K562 (cell line): Measurements from ENCODE around the gene BROX. TPM values are rescaled to one million over a fixed set of nuclear protein-coding genes. Genes with fewer than 3 reads are reported as not detected.

ENCODE experiments used
- ATAC-seq: fragments of 200-7000 bp; cut with Tn5 transposase; 3 replicates; pipeline ENCODE4 v1.9.1; 2020; ENCODE audit warnings: moderate library complexity
- BruUV-seq: library from RNA; stranded (reverse); fragments of 400-500 nt; replicated peaks from 2 replicates; lab custom pipeline; 2021; lab: Mats Ljungman, UMichigan
- CTCF ChIA-PET: fragments of 300-600 bp; formaldehyde crosslinking; extraction: SDS; loops from one replicate; lab custom pipeline; 2021; ENCODE audit warnings: low intra/inter-chr PET ratio; lab: Yijun Ruan, JAX
- POLR2A ChIA-PET: fragments of 300-600, 350-650 bp; sonication (Branson Sonifier 250); formaldehyde crosslinking; extraction: SDS; loops from one replicate; lab custom pipeline; 2021; ENCODE audit warnings: antibody characterized with exemption, inconsistent platforms; lab: Yijun Ruan, JAX
- DNase-seq, 4 experiments: peaks; one replicate each; pipeline versions ENCODE4 v3.0.0 to v3.0.0-alpha.2; 2011 to 2018; ENCODE audit warnings: low spot score in 3 of 4, mixed read lengths in 3 of 4; ENCODE audit errors: extremely low read depth in 1 of 4
- FAIRE-seq: peaks from 2 replicates; lab custom pipeline; 2011; peaks lifted over from hg19 to GRCh38; lab: Jason Lieb, UNC
- H2AFZ ChIP-seq: 2 replicates; pipeline ENCODE4 v1.6.0; 2011; ENCODE audit warnings: low read depth, low read length, control low read depth, inconsistent platforms
- H3K27ac ChIP-seq: fragments of 200-600 bp; 3 replicates; pipeline ENCODE4 v1.8.0; 2011; ENCODE audit warnings: low read depth, mild to moderate bottlenecking, control low read depth, inconsistent platforms, low read length, moderate library complexity, mixed read lengths; ENCODE audit errors: extremely low read depth
- H3K27me3 ChIP-seq, 2 experiments: fragments of 300-600 bp in 1 of 2; 2 replicates in 1 of 2; 3 replicates in 1 of 2; pipeline versions ENCODE4 v1.6.0 to v1.8.0; 2011; ENCODE audit warnings: inconsistent platforms in 2 of 2, low read length in 2 of 2, mild to moderate bottlenecking in 1 of 2, mixed read lengths in 1 of 2, moderate library complexity in 1 of 2; ENCODE audit not compliant: control insufficient read depth in 2 of 2, insufficient read depth in 2 of 2
- H3K36me3 ChIP-seq: fragments of 300-600 bp; 3 replicates; pipeline ENCODE4 v1.8.0; 2011; ENCODE audit warnings: mild to moderate bottlenecking, low read length, inconsistent platforms; ENCODE audit not compliant: control insufficient read depth, insufficient read depth
- H3K4me1 ChIP-seq, 2 experiments: fragments of 200-600 bp in 1 of 2; replicated peaks in 1 of 2; 2 replicates in 1 of 2; 3 replicates in 1 of 2; pipeline versions ENCODE4 v1.5.1 to v1.8.0; 2011; ENCODE audit warnings: inconsistent platforms in 2 of 2, low read length in 2 of 2, mild to moderate bottlenecking in 1 of 2, mixed read lengths in 1 of 2, moderate library complexity in 1 of 2; ENCODE audit not compliant: control insufficient read depth in 2 of 2, insufficient read depth in 2 of 2
- H3K4me2 ChIP-seq: 2 replicates; pipeline ENCODE4 v1.6.1; 2011; ENCODE audit warnings: low read length, control low read depth, inconsistent platforms, mixed read lengths; ENCODE audit not compliant: insufficient read depth
- H3K4me3 ChIP-seq: fragments of 200-600 bp; sonication (generic), shearing (Covaris generic); 2 replicates; pipeline ENCODE4 v1.5.1; 2016; ENCODE audit warnings: control low read depth, inconsistent platforms
- H3K79me2 ChIP-seq: fragments of 200-600 bp; 3 replicates; pipeline ENCODE4 v1.8.0; 2011; ENCODE audit warnings: low read length, inconsistent platforms; ENCODE audit not compliant: control insufficient read depth, insufficient read depth
- H3K9ac ChIP-seq, 2 experiments: 2 replicates each; pipeline versions ENCODE4 v1.6.0 to v1.6.1; 2011; ENCODE audit warnings: low read depth in 2 of 2, low read length in 2 of 2, control low read depth in 1 of 2, inconsistent platforms in 1 of 2, mild to moderate bottlenecking in 1 of 2, mixed read lengths in 1 of 2; ENCODE audit not compliant: insufficient read depth in 1 of 2
- H3K9me1 ChIP-seq: one replicate; pipeline ENCODE4 v1.6.0; 2011; ENCODE audit warnings: inconsistent platforms, mild to moderate bottlenecking, low read length, moderate library complexity; ENCODE audit not compliant: control insufficient read depth, insufficient read depth
- H3K9me3 ChIP-seq: replicated peaks from 2 replicates; pipeline ENCODE4 v1.5.1; 2011; ENCODE audit warnings: low read depth, low read length, inconsistent platforms; ENCODE audit not compliant: control insufficient read depth, insufficient read depth
- H4K20me1 ChIP-seq: replicated peaks from 2 replicates; pipeline ENCODE4 v1.6.1; 2011; ENCODE audit warnings: low read length, inconsistent platforms, mixed read lengths; ENCODE audit not compliant: control insufficient read depth, insufficient read depth
- BCOR ChIP-seq: fragments of 450-650 bp; IDR thresholded peaks from 2 replicates; pipeline ENCODE4 v1.6.1; 2016
- ESRRB ChIP-seq: fragments of 250-450 bp; sonication (Bioruptor Pico); IDR thresholded peaks from 2 replicates; pipeline ENCODE4 v1.5.0; 2020; ENCODE audit warnings: mild to moderate bottlenecking, moderate library complexity, borderline replicate concordance
- GABPB2 ChIP-seq: fragments of 250-450 bp; sonication (Bioruptor Pico); conservative IDR thresholded peaks from 2 replicates; pipeline ENCODE4 v1.5.1; 2021; ENCODE audit warnings: mild to moderate bottlenecking
- KHSRP ChIP-seq: fragments of 450-650 bp; IDR thresholded peaks from 2 replicates; pipeline ENCODE4 v1.6.1; 2017
- LEF1 ChIP-seq: fragments of 450-650 bp; IDR thresholded peaks from 2 replicates; pipeline ENCODE4 v1.6.1; 2016; ENCODE audit warnings: mild to moderate bottlenecking
- ZNF354B ChIP-seq: fragments of 250-450 bp; sonication (Bioruptor Pico); IDR thresholded peaks from 2 replicates; pipeline ENCODE4 v1.4.0; 2020
- ZNF830 ChIP-seq: fragments of 250-450 bp; sonication (Bioruptor Pico); IDR thresholded peaks from 2 replicates; pipeline ENCODE4 v1.5.0; 2021; ENCODE audit warnings: mild to moderate bottlenecking
- WGBS: fragments of 100-300 bp; shearing (Covaris generic); methylation state at CpG from one replicate; pipeline ENCODE4 v1.1.6; 2016; ENCODE audit warnings: low coverage, mixed read lengths; ENCODE audit not compliant: insufficient coverage; ENCODE audit errors: missing lambda C conversion rate; 5-methylcytosine and 5-hydroxymethylcytosine counted together
- in situ Hi-C: fragments of 300-500 bp; cut with MboI; formaldehyde crosslinking; loops from 4 replicates; pipeline ENCODE4 v1.15.0; 2018; ENCODE audit warnings: inconsistent platforms, mixed read lengths
- intact Hi-C: fragments of 100-400 bp; cut with micrococcal nuclease; formaldehyde crosslinking; loops from 2 replicates; pipeline ENCODE4 v1.14.2; 2022
- polyA plus RNA-seq, 8 experiments: library from polyadenylated mRNA; depleted of rRNA in 4 of 8; stranded (reverse) in 5 of 8; unstranded in 3 of 8; fragments of >200 nt; fragmentation: Nextera tagmentation in 2 of 8; fragmentation: Illumina TruSeq in 1 of 8; extraction: Ambion mirVana in 2 of 8; extraction: Trizol in 1 of 8; gene quantifications; 2 replicates each; pipeline versions ENCODE4 v1.2.1 to v1.2.3, GENCODE V29; 2011 to 2014; ENCODE audit warnings: inconsistent platforms in 1 of 8, missing spikeins in 1 of 8
- total RNA-seq, 7 experiments: library from RNA; depleted of rRNA in 6 of 7; stranded (reverse); fragments of >200 nt in 6 of 7; fragmentation: Illumina TruSeq in 2 of 7; extraction: Trizol in 2 of 7; gene quantifications; 2 replicates each; pipeline versions ENCODE4 v1.2.1 to v1.2.3, GENCODE V29; 2011 to 2021; ENCODE audit warnings: low replicate concordance in 1 of 7
- TF ChIP-seq, protein P1 (sequence below): fragments of 250-450 bp; sonication (Bioruptor Pico); IDR thresholded peaks from 2 replicates; pipeline ENCODE4 v1.8.0; 2021; ENCODE audit warnings: moderate library complexity, mild to moderate bottlenecking, inconsistent platforms
- TF ChIP-seq, protein P2 (sequence below), 2 experiments: fragments of 450-650 bp in 1 of 2; IDR thresholded peaks; 2 replicates each; pipeline ENCODE4 v1.6.1; 2011 to 2017; ENCODE audit warnings: low read depth in 2 of 2, antibody characterized with exemption in 1 of 2, borderline replicate concordance in 1 of 2, low read length in 1 of 2, mild to moderate bottlenecking in 1 of 2, mixed read lengths in 1 of 2; ENCODE audit not compliant: control insufficient read depth in 1 of 2
- TF ChIP-seq, protein P3 (sequence below): sonication (generic); formaldehyde crosslinking; IDR thresholded peaks from 2 replicates; pipeline ENCODE4 v1.4.0; 2020; ENCODE audit warnings: mild to moderate bottlenecking, missing genetic modification reagents

Gene BROX
- total and polyA plus RNA-seq, 9 of the 15 experiments (the other 6 are each of a cell fraction or from before 2014, with no cell fraction given), result 9.4 to 153 (median 45.1) TPM

DNA sequence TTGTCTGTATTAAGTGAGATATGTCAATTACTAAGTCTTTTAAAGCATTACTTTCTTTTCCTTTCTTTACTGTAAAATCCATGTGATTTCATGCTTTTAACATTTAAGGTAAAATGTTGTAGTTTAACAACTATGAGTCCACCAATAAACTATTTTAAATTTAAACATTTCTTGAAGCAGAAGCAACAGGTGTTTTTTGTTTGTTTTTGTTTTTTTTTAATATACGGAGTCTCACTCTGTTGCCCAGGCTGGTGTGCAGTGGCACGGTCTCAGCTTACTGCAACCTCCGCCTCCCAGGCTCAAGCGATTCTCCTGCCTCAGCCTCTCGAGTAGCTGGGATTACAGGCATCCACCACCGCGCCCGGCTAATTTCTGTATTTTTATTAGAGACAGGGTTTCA lies 15.6 kb upstream of the BROX start:
- no peaks in the 10 kb centered on the region for H3K4me1 ChIP-seq
- no peaks in the 10 kb centered on the region for H3K9me3 ChIP-seq
- POLR2A ChIA-PET, result interaction anchor here (0.7 kb wide), 1 partner anchor 12 kb away, joined by 3 read pairs; no protein-coding TSS in a partner anchor
- no peak overlapping the region for H3K4me2 ChIP-seq
- H3K79me2 ChIP-seq, result no peaks in the 10 kb centered on the region; the same call in 2 of the 3 replicates
- no peaks in the 10 kb centered on the region for H3K9me1 ChIP-seq
- ATAC-seq (no peak), DNase-seq (no peak), FAIRE-seq (no peak)
- intact Hi-C loops, result loop anchor here (5.0 kb wide), 1 partner anchor 34 kb away; no protein-coding TSS in a partner anchor
- H4K20me1 ChIP-seq, result no peaks in the 10 kb centered on the region
- no TSS peak for BruUV-seq
- H3K27ac ChIP-seq, result no peak overlapping the region
- H3K9ac ChIP-seq, result no peak overlapping the region
- 92% methylated on average over 7 of the region's 8 CpGs for WGBS
- CTCF ChIA-PET, result no interaction called here
- TF ChIP-seq ESRRB (CRISPR knock-in tag) (no peak), GABPB2 (CRISPR knock-in tag) (no peak), LEF1 (no peak), BCOR (no peak), KHSRP (no peak), ZNF354B (no peak), ZNF830 (no peak)
- TF ChIP-seq, protein P1, sequence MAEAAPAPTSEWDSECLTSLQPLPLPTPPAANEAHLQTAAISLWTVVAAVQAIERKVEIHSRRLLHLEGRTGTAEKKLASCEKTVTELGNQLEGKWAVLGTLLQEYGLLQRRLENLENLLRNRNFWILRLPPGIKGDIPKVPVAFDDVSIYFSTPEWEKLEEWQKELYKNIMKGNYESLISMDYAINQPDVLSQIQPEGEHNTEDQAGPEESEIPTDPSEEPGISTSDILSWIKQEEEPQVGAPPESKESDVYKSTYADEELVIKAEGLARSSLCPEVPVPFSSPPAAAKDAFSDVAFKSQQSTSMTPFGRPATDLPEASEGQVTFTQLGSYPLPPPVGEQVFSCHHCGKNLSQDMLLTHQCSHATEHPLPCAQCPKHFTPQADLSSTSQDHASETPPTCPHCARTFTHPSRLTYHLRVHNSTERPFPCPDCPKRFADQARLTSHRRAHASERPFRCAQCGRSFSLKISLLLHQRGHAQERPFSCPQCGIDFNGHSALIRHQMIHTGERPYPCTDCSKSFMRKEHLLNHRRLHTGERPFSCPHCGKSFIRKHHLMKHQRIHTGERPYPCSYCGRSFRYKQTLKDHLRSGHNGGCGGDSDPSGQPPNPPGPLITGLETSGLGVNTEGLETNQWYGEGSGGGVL (CRISPR knock-in tag), result no peak
- TF ChIP-seq, protein P2, sequence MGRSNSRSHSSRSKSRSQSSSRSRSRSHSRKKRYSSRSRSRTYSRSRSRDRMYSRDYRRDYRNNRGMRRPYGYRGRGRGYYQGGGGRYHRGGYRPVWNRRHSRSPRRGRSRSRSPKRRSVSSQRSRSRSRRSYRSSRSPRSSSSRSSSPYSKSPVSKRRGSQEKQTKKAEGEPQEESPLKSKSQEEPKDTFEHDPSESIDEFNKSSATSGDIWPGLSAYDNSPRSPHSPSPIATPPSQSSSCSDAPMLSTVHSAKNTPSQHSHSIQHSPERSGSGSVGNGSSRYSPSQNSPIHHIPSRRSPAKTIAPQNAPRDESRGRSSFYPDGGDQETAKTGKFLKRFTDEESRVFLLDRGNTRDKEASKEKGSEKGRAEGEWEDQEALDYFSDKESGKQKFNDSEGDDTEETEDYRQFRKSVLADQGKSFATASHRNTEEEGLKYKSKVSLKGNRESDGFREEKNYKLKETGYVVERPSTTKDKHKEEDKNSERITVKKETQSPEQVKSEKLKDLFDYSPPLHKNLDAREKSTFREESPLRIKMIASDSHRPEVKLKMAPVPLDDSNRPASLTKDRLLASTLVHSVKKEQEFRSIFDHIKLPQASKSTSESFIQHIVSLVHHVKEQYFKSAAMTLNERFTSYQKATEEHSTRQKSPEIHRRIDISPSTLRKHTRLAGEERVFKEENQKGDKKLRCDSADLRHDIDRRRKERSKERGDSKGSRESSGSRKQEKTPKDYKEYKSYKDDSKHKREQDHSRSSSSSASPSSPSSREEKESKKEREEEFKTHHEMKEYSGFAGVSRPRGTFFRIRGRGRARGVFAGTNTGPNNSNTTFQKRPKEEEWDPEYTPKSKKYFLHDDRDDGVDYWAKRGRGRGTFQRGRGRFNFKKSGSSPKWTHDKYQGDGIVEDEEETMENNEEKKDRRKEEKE (IDR thresholded peaks at IDR 0.05; ENCODE audit: borderline replicate concordance in 1 of 2, control insufficient read depth in 1 of 2, low read depth in 2 of 2, low read length in 1 of 2), result no peak
- TF ChIP-seq, protein P3, sequence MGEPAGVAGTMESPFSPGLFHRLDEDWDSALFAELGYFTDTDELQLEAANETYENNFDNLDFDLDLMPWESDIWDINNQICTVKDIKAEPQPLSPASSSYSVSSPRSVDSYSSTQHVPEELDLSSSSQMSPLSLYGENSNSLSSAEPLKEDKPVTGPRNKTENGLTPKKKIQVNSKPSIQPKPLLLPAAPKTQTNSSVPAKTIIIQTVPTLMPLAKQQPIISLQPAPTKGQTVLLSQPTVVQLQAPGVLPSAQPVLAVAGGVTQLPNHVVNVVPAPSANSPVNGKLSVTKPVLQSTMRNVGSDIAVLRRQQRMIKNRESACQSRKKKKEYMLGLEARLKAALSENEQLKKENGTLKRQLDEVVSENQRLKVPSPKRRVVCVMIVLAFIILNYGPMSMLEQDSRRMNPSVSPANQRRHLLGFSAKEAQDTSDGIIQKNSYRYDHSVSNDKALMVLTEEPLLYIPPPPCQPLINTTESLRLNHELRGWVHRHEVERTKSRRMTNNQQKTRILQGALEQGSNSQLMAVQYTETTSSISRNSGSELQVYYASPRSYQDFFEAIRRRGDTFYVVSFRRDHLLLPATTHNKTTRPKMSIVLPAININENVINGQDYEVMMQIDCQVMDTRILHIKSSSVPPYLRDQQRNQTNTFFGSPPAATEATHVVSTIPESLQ (CRISPR knock-in tag), result no peak
- no peak overlapping the region for H2AFZ ChIP-seq
- H3K36me3 ChIP-seq, result peaks cover 25% of the 10 kb centered on the region; the same call in 2 of the 3 replicates
- H3K4me3 ChIP-seq, result no peak overlapping the region
- in situ Hi-C loops, result no loop called here
- H3K27me3 ChIP-seq, result no peaks in the 10 kb centered on the region
